NCI-H2196 treated with DMSO at 0.1 percent for 48 hours (cell line): ENCODE data around the gene SOBP.

Experiments
- DNase-seq: peaks from one replicate; lab custom pipeline; 2025; ENCODE audit not compliant: unreplicated experiment; lab: John Stamatoyannopoulos, UW

Gene SOBP

GRCh38 chr6:107636486-107636885, 146.6 kb downstream of the SOBP start:
- DNase-seq, result no peak

- no peak for DNase-seq
These were observed 147.7 kb downstream of the SOBP start for GRCh38 chr6:107637316-107638315.

- DNase-seq, result no peak
These were observed 148.6 kb downstream of the SOBP start for GRCh38 chr6:107638493-107638892.

- DNase-seq, result no peak
These were observed 149.6 kb downstream of the SOBP start for GRCh38 chr6:107639511-107639910.

GRCh38 chr6:107641071-107641470, 151.2 kb downstream of the SOBP start:
- DNase-seq, result no peak

- peak; percentile 25 for DNase-seq
These were observed 151.6 kb downstream of the SOBP start for GRCh38 chr6:107641500-107641941.

- DNase-seq, result no peak
These were observed 152.4 kb downstream of the SOBP start for GRCh38 chr6:107642095-107642860.

GRCh38 chr6:107642861-107643328, 153.0 kb downstream of the SOBP start:
- DNase-seq, result no peak

- no peak for DNase-seq
These were observed 154.6 kb downstream of the SOBP start for GRCh38 chr6:107644513-107644912.

GRCh38 chr6:107645740-107646139, 155.8 kb downstream of the SOBP start:
- no peak for DNase-seq

GRCh38 chr6:107646176-107646575, 156.3 kb downstream of the SOBP start:
- no peak for DNase-seq

- no peak for DNase-seq
These were observed 157.0 kb downstream of the SOBP start for GRCh38 chr6:107646776-107647438.

- DNase-seq, result no peak
These were observed 157.6 kb downstream of the SOBP start for GRCh38 chr6:107647439-107647948.

- DNase-seq, result no peak
These were observed 159.1 kb downstream of the SOBP start for GRCh38 chr6:107648983-107649382.

GRCh38 chr6:107652526-107653182, 162.7 kb downstream of the SOBP start:
- no peak for DNase-seq

GRCh38 chr6:107653183-107653580, 163.3 kb downstream of the SOBP start:
- no peak for DNase-seq

GRCh38 chr6:107653861-107654394, 164.0 kb downstream of the SOBP start:
- DNase-seq, result no peak

GRCh38 chr6:107654764-107655163, 164.8 kb downstream of the SOBP start:
- no peak for DNase-seq

- DNase-seq, result no peak
These were observed 165.3 kb downstream of the SOBP start for GRCh38 chr6:107655245-107655644.

GRCh38 chr6:107655864-107656263, 165.9 kb downstream of the SOBP start:
- no peak for DNase-seq
